MM.1S (cell line): ENCODE results near the gene MYO1G.

Experiments
- DNase-seq: peaks from one replicate; pipeline ENCODE4 v3.0.0-alpha.2; 2015
- H2AFZ ChIP-seq: fragments of 300-600 bp; sonication (generic); 2 replicates; pipeline ENCODE4 v1.6.0; 2016; ENCODE audit warnings: antibody characterized with exemption, low read length
- H3F3A ChIP-seq: fragments of 300-600 bp; sonication (generic); 2 replicates; pipeline ENCODE4 v1.6.1; 2016; ENCODE audit warnings: mild to moderate bottlenecking, antibody characterized with exemption, low read length, moderate library complexity, mixed read lengths; ENCODE audit not compliant: insufficient read depth
- H3K27ac ChIP-seq: fragments of 300-600 bp; sonication (generic); 2 replicates; pipeline ENCODE4 v1.5.1; 2016; ENCODE audit warnings: mild to moderate bottlenecking, low read length
- H3K27me3 ChIP-seq: fragments of 300-600 bp; sonication (generic); replicated peaks from 2 replicates; pipeline ENCODE4 v1.6.0; 2016; ENCODE audit warnings: low read length; ENCODE audit not compliant: insufficient read depth
- H3K36me3 ChIP-seq: fragments of 300-600 bp; sonication (generic); replicated peaks from 2 replicates; pipeline ENCODE4 v1.6.1; 2016; ENCODE audit warnings: mild to moderate bottlenecking, low read length, mixed read lengths; ENCODE audit not compliant: insufficient read depth
- H3K4me1 ChIP-seq: fragments of 300-600 bp; sonication (generic); 2 replicates; pipeline ENCODE4 v1.6.1; 2016; ENCODE audit warnings: low read length, mixed read lengths
- H3K4me2 ChIP-seq: fragments of 300-600 bp; sonication (generic); 2 replicates; pipeline ENCODE4 v1.6.0; 2016; ENCODE audit warnings: low read depth, low read length
- H3K4me3 ChIP-seq: fragments of 300-600 bp; sonication (generic); 2 replicates; pipeline ENCODE4 v1.5.1; 2016; ENCODE audit warnings: low read length, mixed read lengths
- H3K79me2 ChIP-seq: fragments of 300-600 bp; sonication (generic); 2 replicates; pipeline ENCODE4 v1.6.1; 2016; ENCODE audit warnings: mixed run types, low read length, mixed read lengths
- H3K9ac ChIP-seq: fragments of 300-600 bp; sonication (generic); 2 replicates; pipeline ENCODE4 v1.6.1; 2016; ENCODE audit warnings: low read length, mixed read lengths
- H3K9me2 ChIP-seq: fragments of 300-600 bp; sonication (generic); replicated peaks from 2 replicates; pipeline ENCODE4 v1.6.1; 2016; ENCODE audit warnings: mild to moderate bottlenecking, low read length, mixed read lengths; ENCODE audit not compliant: insufficient read depth
- H3K9me3 ChIP-seq: fragments of 300-600 bp; sonication (generic); replicated peaks from 2 replicates; pipeline ENCODE4 v1.6.1; 2016; ENCODE audit warnings: mild to moderate bottlenecking, low read length, mixed read lengths; ENCODE audit not compliant: insufficient read depth
- H4K20me1 ChIP-seq: fragments of 300-600 bp; sonication (generic); 2 replicates; pipeline ENCODE4 v1.6.1; 2016; ENCODE audit warnings: mild to moderate bottlenecking, low read length, moderate library complexity, mixed read lengths; ENCODE audit not compliant: insufficient read depth
- EZH2 ChIP-seq: fragments of 300-600 bp; sonication (generic); optimal IDR thresholded peaks from 2 replicates; pipeline ENCODE3; 2017; ENCODE audit warnings: low read depth, mild to moderate bottlenecking, antibody characterized with exemption, low read length, mixed read lengths
- EZH2phosphoT487 ChIP-seq: fragments of 300-600 bp; sonication (generic); IDR thresholded peaks from 2 replicates; pipeline ENCODE4 v1.6.1; 2018; ENCODE audit warnings: antibody characterized with exemption, low read length
- TF ChIP-seq, protein P1 (sequence below): fragments of 300-600 bp; sonication (generic); IDR thresholded peaks from 2 replicates; pipeline ENCODE4 v1.5.1; 2016; ENCODE audit warnings: antibody characterized with exemption, low read length, mixed read lengths

Gene MYO1G

DNA sequence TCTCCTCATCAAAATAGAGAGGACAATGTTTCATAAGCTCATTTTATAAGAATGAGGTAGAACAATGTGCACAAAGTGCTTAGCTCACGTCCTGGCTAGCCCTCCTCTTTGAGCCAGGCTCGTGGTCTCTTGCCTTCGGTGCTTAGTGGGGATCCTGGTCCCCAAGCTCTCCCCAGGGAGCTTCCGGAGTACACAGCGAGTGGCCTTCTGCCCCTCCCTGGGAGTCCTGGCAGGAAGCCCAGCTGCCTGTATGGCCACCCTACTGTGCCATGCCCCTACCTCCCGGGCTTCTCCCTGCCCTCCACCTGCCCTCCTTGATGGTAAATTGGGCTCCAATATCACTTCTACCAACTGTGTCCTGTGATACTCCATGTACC lies 868 bp downstream of the MYO1G start:
- no peak for DNase-seq
- H3K9ac ChIP-seq: no peak overlapping the region

DNA sequence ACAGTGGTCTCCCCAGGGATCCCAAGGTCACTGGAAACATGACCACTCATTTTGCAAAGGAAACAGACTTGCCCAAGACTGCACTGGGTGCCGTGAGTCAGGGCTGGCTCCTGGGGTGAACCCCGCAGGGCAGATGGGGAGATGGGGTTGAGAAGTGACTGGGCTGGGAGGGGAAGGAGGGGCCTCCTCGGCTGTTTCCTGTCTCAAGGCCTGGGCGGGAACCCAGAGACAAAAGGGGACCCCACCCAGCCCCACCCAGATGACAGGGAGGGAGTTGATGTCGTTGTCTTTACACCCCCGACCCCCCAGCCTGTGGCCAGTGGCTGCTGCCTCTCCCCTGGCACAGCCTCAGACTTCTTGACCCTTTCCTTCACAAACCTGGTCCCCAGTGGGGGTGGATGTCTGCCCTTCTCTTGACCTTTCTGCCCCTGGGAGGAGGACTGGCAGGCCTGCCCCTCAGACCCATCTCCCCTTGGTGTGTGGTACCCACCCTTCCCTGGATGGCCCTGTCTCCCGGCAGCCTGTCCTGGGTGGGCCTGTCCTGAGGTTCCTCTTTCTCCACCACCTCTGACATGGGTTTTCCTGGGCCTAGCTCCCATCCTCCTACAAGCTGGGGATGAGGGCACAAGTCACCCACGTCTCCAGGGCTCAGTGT lies 1.4 kb downstream of the MYO1G start:
- TF ChIP-seq EZH2: no peak
- H3K4me2 ChIP-seq: no peak overlapping the region
- H3F3A ChIP-seq: peaks cover 14% of the 10 kb centered on the region
- H3K4me1 ChIP-seq: peaks cover 25% of the 10 kb centered on the region
- H3K27ac ChIP-seq: no peak overlapping the region
- no peaks in the 10 kb centered on the region for H3K9me3 ChIP-seq
- no peak for DNase-seq
- H3K9me2 ChIP-seq: no peaks in the 10 kb centered on the region
- no peaks in the 10 kb centered on the region for H3K36me3 ChIP-seq
- no peak overlapping the region for H2AFZ ChIP-seq
- no peak overlapping the region for H3K9ac ChIP-seq
- no peak overlapping the region for H3K4me3 ChIP-seq
- H3K79me2 ChIP-seq: no peaks in the 10 kb centered on the region
- no peaks in the 10 kb centered on the region for H3K27me3 ChIP-seq
- no peaks in the 10 kb centered on the region for H4K20me1 ChIP-seq

More for the DNA sequence above, 868 bp downstream of the MYO1G start:
- no peak overlapping the region for H2AFZ ChIP-seq
- H3K4me2 ChIP-seq: no peak overlapping the region
- peaks cover 30% of the 10 kb centered on the region for H3K4me1 ChIP-seq
- no peaks in the 10 kb centered on the region for H3K9me3 ChIP-seq
- H3K9me2 ChIP-seq: no peaks in the 10 kb centered on the region
- no peak overlapping the region for H3K27ac ChIP-seq
- no peaks in the 10 kb centered on the region for H3K27me3 ChIP-seq
- no peak overlapping the region for H3K4me3 ChIP-seq
- no peaks in the 10 kb centered on the region for H4K20me1 ChIP-seq
- peaks cover 1% of the 10 kb centered on the region; the same call in 1 of the 2 replicates for H3K36me3 ChIP-seq
- H3F3A ChIP-seq: peaks cover 19% of the 10 kb centered on the region
- no peaks in the 10 kb centered on the region for H3K79me2 ChIP-seq
- TF ChIP-seq EZH2: no peak
- TF ChIP-seq, protein P1, sequence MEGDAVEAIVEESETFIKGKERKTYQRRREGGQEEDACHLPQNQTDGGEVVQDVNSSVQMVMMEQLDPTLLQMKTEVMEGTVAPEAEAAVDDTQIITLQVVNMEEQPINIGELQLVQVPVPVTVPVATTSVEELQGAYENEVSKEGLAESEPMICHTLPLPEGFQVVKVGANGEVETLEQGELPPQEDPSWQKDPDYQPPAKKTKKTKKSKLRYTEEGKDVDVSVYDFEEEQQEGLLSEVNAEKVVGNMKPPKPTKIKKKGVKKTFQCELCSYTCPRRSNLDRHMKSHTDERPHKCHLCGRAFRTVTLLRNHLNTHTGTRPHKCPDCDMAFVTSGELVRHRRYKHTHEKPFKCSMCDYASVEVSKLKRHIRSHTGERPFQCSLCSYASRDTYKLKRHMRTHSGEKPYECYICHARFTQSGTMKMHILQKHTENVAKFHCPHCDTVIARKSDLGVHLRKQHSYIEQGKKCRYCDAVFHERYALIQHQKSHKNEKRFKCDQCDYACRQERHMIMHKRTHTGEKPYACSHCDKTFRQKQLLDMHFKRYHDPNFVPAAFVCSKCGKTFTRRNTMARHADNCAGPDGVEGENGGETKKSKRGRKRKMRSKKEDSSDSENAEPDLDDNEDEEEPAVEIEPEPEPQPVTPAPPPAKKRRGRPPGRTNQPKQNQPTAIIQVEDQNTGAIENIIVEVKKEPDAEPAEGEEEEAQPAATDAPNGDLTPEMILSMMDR: no peak
- no peak for TF ChIP-seq EZH2phosphoT487

DNA sequence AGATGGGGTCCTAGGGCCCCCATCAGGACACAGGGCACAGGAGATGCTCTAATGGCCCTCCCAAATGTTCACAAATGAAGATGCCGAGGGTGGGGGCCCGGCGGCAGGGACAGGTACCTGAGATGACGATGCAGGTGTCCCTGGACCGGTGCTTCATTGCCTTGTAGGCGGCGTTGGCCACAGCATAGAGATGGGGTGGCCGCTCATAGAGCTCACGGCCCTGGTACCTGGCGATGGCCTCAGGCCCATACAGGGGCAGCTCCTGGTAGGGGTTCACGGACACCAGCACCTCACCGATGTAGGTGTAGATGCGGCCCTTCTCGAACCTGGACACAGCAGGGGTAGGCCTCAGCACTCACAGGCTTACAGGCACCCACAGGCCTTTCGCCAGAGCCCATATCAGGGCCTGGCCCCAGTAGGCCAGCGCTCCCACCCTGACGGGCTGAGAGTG lies 2.0 kb downstream of the MYO1G start:
- peaks cover 23% of the 10 kb centered on the region for H3K4me1 ChIP-seq
- peaks cover 12% of the 10 kb centered on the region for H3F3A ChIP-seq
- TF ChIP-seq EZH2 (no peak), EZH2phosphoT487 (no peak)
- TF ChIP-seq, protein P1: no peak
- no peak overlapping the region for H3K4me3 ChIP-seq
- no peaks in the 10 kb centered on the region for H3K9me3 ChIP-seq
- H3K79me2 ChIP-seq: no peaks in the 10 kb centered on the region
- H3K4me2 ChIP-seq: no peak overlapping the region
- H2AFZ ChIP-seq: no peak overlapping the region
- no peaks in the 10 kb centered on the region for H3K36me3 ChIP-seq
- DNase-seq: no peak
- H4K20me1 ChIP-seq: no peaks in the 10 kb centered on the region
- H3K9ac ChIP-seq: no peak overlapping the region
- H3K27me3 ChIP-seq: no peaks in the 10 kb centered on the region
- H3K9me2 ChIP-seq: no peaks in the 10 kb centered on the region
- no peak overlapping the region for H3K27ac ChIP-seq

DNA sequence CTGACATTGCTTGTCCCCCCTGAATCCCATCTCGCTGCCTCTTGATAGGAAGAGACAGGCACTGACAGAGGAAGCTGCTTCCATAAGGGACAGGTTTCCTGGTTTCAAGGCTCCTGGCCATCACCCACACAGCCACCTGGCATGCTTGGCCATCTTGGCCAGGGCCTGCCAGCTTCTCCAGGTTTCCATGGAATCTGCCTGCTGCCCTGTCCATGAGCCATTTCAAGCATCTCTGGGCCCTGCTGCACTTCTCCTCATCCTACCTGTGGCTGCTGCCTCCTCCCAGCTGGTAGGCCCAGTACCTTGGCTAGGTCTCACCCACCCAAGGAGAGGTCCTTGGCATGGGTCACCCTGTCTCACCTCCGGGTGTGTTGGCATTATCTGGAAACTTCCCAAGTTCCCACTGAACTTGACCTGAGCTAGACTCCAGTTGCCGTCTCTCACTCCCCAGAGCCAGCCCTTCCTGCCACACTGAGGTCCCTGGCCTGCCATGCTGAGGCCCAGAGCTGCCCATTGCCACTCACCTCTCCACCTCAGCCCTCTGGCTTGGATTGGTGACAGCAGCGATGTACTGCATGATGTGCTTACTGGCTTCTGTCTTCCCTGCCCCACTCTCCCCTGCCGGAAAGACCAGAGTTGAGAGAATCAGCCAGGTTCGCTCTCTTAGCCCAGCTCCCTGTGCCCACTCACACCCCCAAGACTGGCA lies 2.6 kb downstream of the MYO1G start:
- H3K79me2 ChIP-seq: no peaks in the 10 kb centered on the region
- DNase-seq: no peak
- no peak overlapping the region for H2AFZ ChIP-seq
- no peaks in the 10 kb centered on the region for H3K9me2 ChIP-seq
- no peak overlapping the region for H3K4me2 ChIP-seq
- peaks cover 6% of the 10 kb centered on the region; the same call in 1 of the 2 replicates for H3F3A ChIP-seq
- no peak overlapping the region for H3K9ac ChIP-seq
- TF ChIP-seq, protein P1: no peak
- TF ChIP-seq EZH2 (no peak), EZH2phosphoT487 (no peak)
- no peaks in the 10 kb centered on the region for H4K20me1 ChIP-seq
- peaks cover 18% of the 10 kb centered on the region for H3K4me1 ChIP-seq
- H3K27me3 ChIP-seq: no peaks in the 10 kb centered on the region
- H3K9me3 ChIP-seq: no peaks in the 10 kb centered on the region
- no peak overlapping the region for H3K4me3 ChIP-seq
- H3K27ac ChIP-seq: no peak overlapping the region
- no peaks in the 10 kb centered on the region for H3K36me3 ChIP-seq
